Measurements from ENCODE around the gene ZNF408. TPM values are rescaled to one million over a fixed set of nuclear protein-coding genes. Genes with fewer than 3 reads are reported as not detected.

The ZNF408 gene
- total RNA-seq, 2 experiments from 2014 or later = 13.8 to 15.2 TPM

DNA sequence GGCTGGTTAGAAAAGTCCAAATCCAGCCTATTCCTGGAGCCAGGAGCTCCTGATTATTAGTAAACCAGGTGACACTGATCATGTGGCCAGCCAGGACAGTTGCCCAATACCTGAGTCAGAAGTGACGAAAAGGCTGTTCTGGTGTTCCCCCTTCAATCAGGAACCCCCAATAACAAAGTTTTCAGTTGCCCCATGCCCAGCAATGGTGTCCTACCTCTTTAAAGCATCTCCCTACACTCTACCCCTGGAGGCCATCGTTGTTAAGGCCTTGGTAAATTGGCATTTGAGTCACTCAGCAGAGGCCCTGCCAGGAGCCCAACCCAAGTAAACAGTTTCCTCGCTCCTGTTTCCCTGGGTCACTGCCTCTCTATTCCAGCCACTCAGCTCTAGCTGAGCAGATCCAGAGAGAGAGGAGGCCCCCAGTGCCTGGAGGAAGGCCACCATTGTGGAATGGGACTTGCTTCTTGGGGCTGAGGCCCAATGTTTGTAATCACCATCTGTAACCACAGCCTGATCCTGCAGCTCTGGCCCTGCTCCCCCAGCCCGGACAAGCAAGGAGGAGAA lies 25.5 kb upstream of the ZNF408 start:
- Histone ChIP-seq H3K4me3 (ENCODE audit: low read depth, low read length, poor library complexity, severe bottlenecking) (no peak overlapping the region), H3K9me3 (ENCODE audit: low read length) (no peaks in the 10 kb centered on the region), H3K79me2 (ENCODE audit: insufficient read depth, low read depth, low read length) (no peaks in the 10 kb centered on the region), H3K4me2 (ENCODE audit: low read length) (no peak overlapping the region), H4K20me1 (ENCODE audit: insufficient read depth, low read length) (no peaks in the 10 kb centered on the region), H3K27ac (ENCODE audit: low read depth, low read length, poor library complexity, severe bottlenecking) (no peak overlapping the region), H3K4me1 (ENCODE audit: insufficient read depth, low read length, poor library complexity, severe bottlenecking) (peaks cover 16% of the 10 kb centered on the region), H2AFZ (ENCODE audit: low read length) (no peak overlapping the region), H3K36me3 (ENCODE audit: insufficient read depth, low read length) (peaks cover 53% of the 10 kb centered on the region), H3K9me2 (ENCODE audit: insufficient read depth, low read length) (no peaks in the 10 kb centered on the region)
- CTCF ChIA-PET (ENCODE audit: unreplicated experiment) = no interaction called here
- TF ChIP-seq, protein P1, sequence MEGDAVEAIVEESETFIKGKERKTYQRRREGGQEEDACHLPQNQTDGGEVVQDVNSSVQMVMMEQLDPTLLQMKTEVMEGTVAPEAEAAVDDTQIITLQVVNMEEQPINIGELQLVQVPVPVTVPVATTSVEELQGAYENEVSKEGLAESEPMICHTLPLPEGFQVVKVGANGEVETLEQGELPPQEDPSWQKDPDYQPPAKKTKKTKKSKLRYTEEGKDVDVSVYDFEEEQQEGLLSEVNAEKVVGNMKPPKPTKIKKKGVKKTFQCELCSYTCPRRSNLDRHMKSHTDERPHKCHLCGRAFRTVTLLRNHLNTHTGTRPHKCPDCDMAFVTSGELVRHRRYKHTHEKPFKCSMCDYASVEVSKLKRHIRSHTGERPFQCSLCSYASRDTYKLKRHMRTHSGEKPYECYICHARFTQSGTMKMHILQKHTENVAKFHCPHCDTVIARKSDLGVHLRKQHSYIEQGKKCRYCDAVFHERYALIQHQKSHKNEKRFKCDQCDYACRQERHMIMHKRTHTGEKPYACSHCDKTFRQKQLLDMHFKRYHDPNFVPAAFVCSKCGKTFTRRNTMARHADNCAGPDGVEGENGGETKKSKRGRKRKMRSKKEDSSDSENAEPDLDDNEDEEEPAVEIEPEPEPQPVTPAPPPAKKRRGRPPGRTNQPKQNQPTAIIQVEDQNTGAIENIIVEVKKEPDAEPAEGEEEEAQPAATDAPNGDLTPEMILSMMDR (conservative IDR thresholded peaks at IDR 0.05; ENCODE audit: low read length) = no peak
- TF ChIP-seq EZH2phosphoT487 (IDR thresholded peaks at IDR 0.05; ENCODE audit: borderline replicate concordance, low read depth, low read length) = no peak
- BruUV-seq (replicated peaks) = no TSS peak
- POLR2A ChIA-PET = interaction anchor here (0.5 to 0.8 kb wide), 2 partner anchors 16 to 1044 kb away, joined by 3 read pairs; no protein-coding TSS in a partner anchor
- intact Hi-C loops (cut with micrococcal nuclease; ENCODE audit: unreplicated experiment) = no loop called here
- no peak for DNase-seq (ENCODE audit: low spot score)

DNA sequence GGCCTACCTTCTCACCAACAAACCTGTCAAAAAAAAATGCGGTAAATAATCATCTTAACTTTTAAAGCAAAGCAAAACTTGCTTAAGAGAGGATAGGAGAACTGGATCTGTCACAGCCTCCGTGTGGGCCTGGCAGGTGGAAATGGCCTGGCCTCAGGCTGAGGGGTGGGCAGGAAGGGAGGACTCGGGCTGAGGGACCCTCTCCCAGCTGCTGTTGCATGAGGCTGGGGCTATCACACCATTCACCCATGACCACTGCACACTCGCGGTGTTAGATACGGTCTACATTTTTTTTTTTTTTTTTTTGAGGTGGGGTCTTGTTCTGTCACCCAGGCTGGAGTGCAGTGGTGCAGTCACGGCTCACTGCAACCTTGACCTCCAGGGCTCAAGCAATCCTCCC lies 24.9 kb upstream of the ZNF408 start:
- Histone ChIP-seq H3K4me3 (ENCODE audit: low read depth, low read length, poor library complexity, severe bottlenecking) (no peak overlapping the region), H3K36me3 (ENCODE audit: insufficient read depth, low read length) (peaks cover 49% of the 10 kb centered on the region), H3K4me2 (ENCODE audit: low read length) (no peak overlapping the region), H3K4me1 (ENCODE audit: insufficient read depth, low read length, poor library complexity, severe bottlenecking) (peaks cover 16% of the 10 kb centered on the region), H3K27ac (ENCODE audit: low read depth, low read length, poor library complexity, severe bottlenecking) (no peak overlapping the region), H3K9me2 (ENCODE audit: insufficient read depth, low read length) (no peaks in the 10 kb centered on the region), H4K20me1 (ENCODE audit: insufficient read depth, low read length) (no peaks in the 10 kb centered on the region), H3K9me3 (ENCODE audit: low read length) (no peaks in the 10 kb centered on the region), H2AFZ (ENCODE audit: low read length) (no peak overlapping the region), H3K79me2 (ENCODE audit: insufficient read depth, low read depth, low read length) (no peaks in the 10 kb centered on the region)
- no TSS peak for BruUV-seq (replicated peaks)
- no peak for DNase-seq (ENCODE audit: low spot score)
- POLR2A ChIA-PET = interaction anchor here (0.7 to 0.8 kb wide), 2 partner anchors 15 to 596 kb away, joined by 3 to 4 read pairs; no protein-coding TSS in a partner anchor
- intact Hi-C loops (cut with micrococcal nuclease; ENCODE audit: unreplicated experiment) = no loop called here
- CTCF ChIA-PET (ENCODE audit: unreplicated experiment) = interaction anchor here (0.6 kb wide), 1 partner anchor 449 kb away, joined by 3 read pairs; no protein-coding TSS in a partner anchor
- TF ChIP-seq, protein P1 (conservative IDR thresholded peaks at IDR 0.05; ENCODE audit: low read length) = no peak
- no peak for TF ChIP-seq EZH2phosphoT487 (IDR thresholded peaks at IDR 0.05; ENCODE audit: borderline replicate concordance, low read depth, low read length)

DNA sequence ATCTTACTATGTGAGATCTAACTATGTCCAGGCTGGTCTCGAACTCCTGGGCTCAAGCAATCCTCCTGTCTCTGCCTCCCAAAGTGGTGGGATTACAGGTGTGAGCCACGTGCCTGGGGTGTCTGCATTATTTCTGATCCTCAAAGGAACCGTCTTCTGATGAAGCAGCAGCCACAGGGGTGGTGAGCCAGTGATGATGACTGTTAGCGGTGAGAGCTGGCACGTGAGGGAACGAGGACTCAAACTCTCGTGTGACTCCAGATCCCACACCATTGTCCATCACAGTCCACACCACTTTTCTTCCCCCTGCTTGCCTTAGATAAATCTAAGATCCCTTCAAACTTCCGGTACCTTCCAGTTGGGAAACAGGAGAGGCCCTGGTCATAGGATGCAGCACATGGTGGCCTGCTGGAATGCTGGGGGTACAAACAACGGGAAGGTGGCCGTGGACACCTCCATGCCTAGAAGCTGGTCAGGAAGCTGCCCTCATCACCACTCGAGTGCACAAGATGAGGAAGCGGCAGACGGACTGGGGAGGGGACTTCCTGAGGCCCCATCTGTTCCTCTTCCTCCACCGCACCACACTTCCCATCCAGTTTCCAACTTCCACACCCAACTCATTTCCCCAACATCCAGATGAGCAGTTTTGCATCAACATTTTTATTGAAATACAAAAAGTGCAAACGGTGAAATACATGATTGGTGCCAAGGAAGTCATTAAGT lies 24.2 kb upstream of the ZNF408 start:
- H3K9me2 ChIP-seq (ENCODE audit: insufficient read depth, low read length) = no peaks in the 10 kb centered on the region
- BruUV-seq (replicated peaks) = no TSS peak
- no peaks in the 10 kb centered on the region for H3K79me2 ChIP-seq (ENCODE audit: insufficient read depth, low read depth, low read length)
- ChIA-PET CTCF (ENCODE audit: unreplicated experiment) (interaction anchor here (0.6 kb wide), 1 partner anchor 448 kb away, joined by 3 read pairs; no protein-coding TSS in a partner anchor), POLR2A (interaction anchor here (0.7 kb wide), 1 partner anchor 597 kb away, joined by 4 read pairs; no protein-coding TSS in a partner anchor)
- H3K27ac ChIP-seq (ENCODE audit: low read depth, low read length, poor library complexity, severe bottlenecking) = no peak overlapping the region
- intact Hi-C loops (cut with micrococcal nuclease; ENCODE audit: unreplicated experiment) = no loop called here
- TF ChIP-seq, protein P1 (conservative IDR thresholded peaks at IDR 0.05; ENCODE audit: low read length) = no peak
- TF ChIP-seq EZH2phosphoT487 (IDR thresholded peaks at IDR 0.05; ENCODE audit: borderline replicate concordance, low read depth, low read length) = no peak
- no peaks in the 10 kb centered on the region for H3K9me3 ChIP-seq (ENCODE audit: low read length)
- H3K4me3 ChIP-seq (ENCODE audit: low read depth, low read length, poor library complexity, severe bottlenecking) = no peak overlapping the region
- H3K4me1 ChIP-seq (ENCODE audit: insufficient read depth, low read length, poor library complexity, severe bottlenecking) = peaks cover 16% of the 10 kb centered on the region
- no peak overlapping the region for H3K4me2 ChIP-seq (ENCODE audit: low read length)
- H3K36me3 ChIP-seq (ENCODE audit: insufficient read depth, low read length) = peaks cover 48% of the 10 kb centered on the region
- H2AFZ ChIP-seq (ENCODE audit: low read length) = no peak overlapping the region
- DNase-seq (ENCODE audit: low spot score) = no peak
- H4K20me1 ChIP-seq (ENCODE audit: insufficient read depth, low read length) = no peaks in the 10 kb centered on the region

All from OCI-LY7 (cell line).